SK-N-SH (cell line): Measurements from ENCODE around the gene TPCN2. TPM values are rescaled to one million over a fixed set of nuclear protein-coding genes. Genes with fewer than 3 reads are reported as not detected.

ENCODE experiments used
- CTCF ChIA-PET: fragments of 300-600, 350-600 bp; formaldehyde crosslinking; extraction: SDS; loops from one replicate; lab custom pipeline; 2021; lab: Yijun Ruan, JAX
- POLR2A ChIA-PET: fragments of 350-600 bp; sonication (Branson Sonifier 250); formaldehyde crosslinking; extraction: SDS; loops from one replicate; lab custom pipeline; 2020; ENCODE audit warnings: antibody characterized with exemption, inconsistent platforms; lab: Yijun Ruan, JAX
- DNase-seq: peaks from one replicate; pipeline ENCODE4 v3.0.0; 2012
- H2AFZ ChIP-seq: fragments of 200-600 bp; sonication (generic); 2 replicates; pipeline ENCODE4 v1.8.1; 2016; ENCODE audit warnings: antibody characterized with exemption, mild to moderate bottlenecking, low read depth
- H3F3A ChIP-seq: fragments of 200-600 bp; sonication (generic); replicated peaks from 2 replicates; pipeline ENCODE3; 2016; ENCODE audit warnings: antibody characterized with exemption, mild to moderate bottlenecking; ENCODE audit not compliant: insufficient read depth
- H3K27ac ChIP-seq, 2 experiments: fragments of 200-500 bp in 1 of 2; fragments of 200-600 bp in 1 of 2; sonication (Bioruptor generic) in 1 of 2; sonication (generic), shearing (Covaris generic) in 1 of 2; 2 replicates each; pipeline versions ENCODE4 v1.5.1 to v1.6.1; 2014 to 2016; ENCODE audit warnings: low read depth in 2 of 2, inconsistent platforms in 1 of 2, low read length in 1 of 2, mild to moderate bottlenecking in 1 of 2, mixed read lengths in 1 of 2
- H3K27me3 ChIP-seq: fragments of 200-600 bp; sonication (generic), shearing (Covaris generic); 2 replicates; pipeline ENCODE4 v1.6.1; 2016; ENCODE audit warnings: mixed run types; ENCODE audit not compliant: insufficient read depth
- H3K36me3 ChIP-seq, 2 experiments: fragments of 200-500 bp in 1 of 2; fragments of 200-600 bp in 1 of 2; sonication (Bioruptor generic) in 1 of 2; sonication (generic) in 1 of 2; replicated peaks in 1 of 2; 2 replicates each; pipeline versions ENCODE3 to v1.5.1; 2014 to 2016; ENCODE audit warnings: low read length in 1 of 2, mild to moderate bottlenecking in 1 of 2; ENCODE audit not compliant: insufficient read depth in 2 of 2, control insufficient read depth in 1 of 2
- H3K4me1 ChIP-seq, 2 experiments: fragments of 200-500 bp in 1 of 2; fragments of 200-600 bp in 1 of 2; sonication (Bioruptor generic) in 1 of 2; sonication (generic), shearing (Covaris generic) in 1 of 2; 2 replicates each; pipeline versions ENCODE4 v1.5.1 to v1.6.1; 2014 to 2016; ENCODE audit warnings: low read depth in 1 of 2, low read length in 1 of 2, mixed run types in 1 of 2; ENCODE audit not compliant: insufficient read depth in 2 of 2, control insufficient read depth in 1 of 2
- H3K4me2 ChIP-seq: fragments of 200-600 bp; sonication (generic), shearing (Covaris generic); 2 replicates; pipeline ENCODE4 v1.6.1; 2017; ENCODE audit warnings: mixed run types
- H3K4me3 ChIP-seq, 2 experiments: fragments of 200-500 bp in 1 of 2; fragments of 200-600 bp in 1 of 2; sonication (Bioruptor generic) in 1 of 2; sonication (generic), shearing (Covaris generic) in 1 of 2; 2 replicates each; pipeline versions ENCODE4 v1.5.1 to v1.8.1; 2014 to 2016; ENCODE audit warnings: low read depth in 2 of 2, inconsistent platforms in 1 of 2, low read length in 1 of 2, mild to moderate bottlenecking in 1 of 2, mixed read lengths in 1 of 2, moderate library complexity in 1 of 2
- H3K79me2 ChIP-seq: fragments of 200-600 bp; sonication (generic); 2 replicates; pipeline ENCODE4 v1.8.1; 2017; ENCODE audit warnings: mild to moderate bottlenecking; ENCODE audit not compliant: insufficient read depth
- H3K9ac ChIP-seq: fragments of 200-600 bp; sonication (generic); 2 replicates; pipeline ENCODE4 v1.6.1; 2017; ENCODE audit warnings: mixed run types
- H3K9me2 ChIP-seq: fragments of 200-600 bp; sonication (generic); 2 replicates; pipeline ENCODE4 v1.6.1; 2017; ENCODE audit warnings: mixed run types
- H3K9me3 ChIP-seq: fragments of 200-600 bp; sonication (generic); 2 replicates; pipeline ENCODE4 v1.6.1; 2017; ENCODE audit warnings: mixed run types, mild to moderate bottlenecking, moderate library complexity
- H4K20me1 ChIP-seq: fragments of 200-600 bp; sonication (generic); 2 replicates; pipeline ENCODE4 v1.6.1; 2017; ENCODE audit warnings: mild to moderate bottlenecking, mixed run types; ENCODE audit not compliant: insufficient read depth
- CHD2 ChIP-seq: fragments of 150-350 bp; IDR thresholded peaks from 2 replicates; pipeline ENCODE4 v1.6.1; 2018; ENCODE audit warnings: low read length; ENCODE audit not compliant: partially characterized antibody
- ELF1 ChIP-seq: IDR thresholded peaks from 2 replicates; pipeline ENCODE4 v1.4.0; 2012
- EP300 ChIP-seq, 2 experiments: IDR thresholded peaks; 2 replicates each; pipeline versions ENCODE4 v1.4.0 to v1.6.1; 2012; ENCODE audit warnings: borderline replicate concordance in 1 of 2, low read depth in 1 of 2, low read length in 1 of 2
- EZH2phosphoT487 ChIP-seq: fragments of 200-600 bp; sonication (generic); IDR thresholded peaks from 2 replicates; pipeline ENCODE4 v1.6.1; 2017; ENCODE audit warnings: low read depth, mixed run types, mild to moderate bottlenecking, antibody characterized with exemption, moderate library complexity, borderline replicate concordance
- FOSL2 ChIP-seq: IDR thresholded peaks from 2 replicates; pipeline ENCODE4 v1.4.0; 2012; ENCODE audit warnings: low read depth, mild to moderate bottlenecking, moderate library complexity, borderline replicate concordance
- FOXJ3 ChIP-seq: sonication (generic); formaldehyde crosslinking; IDR thresholded peaks from 2 replicates; pipeline ENCODE4 v1.5.1; 2020; ENCODE audit warnings: mild to moderate bottlenecking, missing genetic modification reagents
- FOXM1 ChIP-seq: IDR thresholded peaks from 2 replicates; pipeline ENCODE4 v1.4.0; 2012; ENCODE audit warnings: low read depth, mild to moderate bottlenecking
- GABPA ChIP-seq: IDR thresholded peaks from 2 replicates; pipeline ENCODE4 v1.4.0; 2012; ENCODE audit warnings: low read depth, mild to moderate bottlenecking
- JUND ChIP-seq: IDR thresholded peaks from 2 replicates; pipeline ENCODE4 v1.4.0; 2012
- MEF2A ChIP-seq: IDR thresholded peaks from 2 replicates; pipeline ENCODE4 v1.4.0; 2012; ENCODE audit warnings: low read depth, borderline replicate concordance
- NFIC ChIP-seq: IDR thresholded peaks from 2 replicates; pipeline ENCODE4 v1.4.0; 2012; ENCODE audit warnings: borderline replicate concordance
- NRF1 ChIP-seq: IDR thresholded peaks from 2 replicates; pipeline ENCODE4 v1.6.1; 2012; ENCODE audit warnings: low read depth, mild to moderate bottlenecking, low read length
- POLR2AphosphoS5 ChIP-seq: IDR thresholded peaks from 2 replicates; pipeline ENCODE4 v1.6.1; 2012; ENCODE audit warnings: low read depth, low read length
- RCOR1 ChIP-seq: fragments of 150-350 bp; IDR thresholded peaks from 2 replicates; pipeline ENCODE4 v1.6.1; 2017; ENCODE audit warnings: antibody characterized with exemption, low read length
- RFX5 ChIP-seq: IDR thresholded peaks from 2 replicates; pipeline ENCODE4 v1.6.1; 2012; ENCODE audit warnings: mild to moderate bottlenecking, improper control_type of control experiment, low read length
- RXRA ChIP-seq: IDR thresholded peaks from 2 replicates; pipeline ENCODE4 v1.4.0; 2012; ENCODE audit warnings: low read depth, mild to moderate bottlenecking, borderline replicate concordance
- SIN3A ChIP-seq: IDR thresholded peaks from 2 replicates; pipeline ENCODE4 v1.6.1; 2012; ENCODE audit warnings: low read depth, mild to moderate bottlenecking, low read length, moderate library complexity, borderline replicate concordance
- SMC3 ChIP-seq: IDR thresholded peaks from 2 replicates; pipeline ENCODE4 v1.6.1; 2012; ENCODE audit warnings: low read depth, low read length, improper control_type of control experiment
- TAF1 ChIP-seq: IDR thresholded peaks from 2 replicates; pipeline ENCODE4 v1.6.1; 2012; ENCODE audit warnings: low read depth, mild to moderate bottlenecking, low read length, moderate library complexity, borderline replicate concordance
- TCF12 ChIP-seq: IDR thresholded peaks from 2 replicates; pipeline ENCODE4 v1.4.0; 2012
- TEAD4 ChIP-seq: IDR thresholded peaks from 2 replicates; pipeline ENCODE4 v1.4.0; 2012; ENCODE audit warnings: mild to moderate bottlenecking, borderline replicate concordance; ENCODE audit not compliant: insufficient read depth
- WGBS: methylation state at CpG from one replicate; pipeline ENCODE4 v1.1.6; 2017; ENCODE audit warnings: low lambda C conversion rate; 5-methylcytosine and 5-hydroxymethylcytosine counted together
- polyA plus RNA-seq, 3 experiments: library from polyadenylated mRNA; depleted of rRNA; stranded (reverse); fragments of >200 nt; gene quantifications; 2 replicates each; pipeline ENCODE4 v1.2.3, GENCODE V29; 2012
- TF ChIP-seq, protein P1 (sequence below): fragments of 150-350 bp; IDR thresholded peaks from 2 replicates; pipeline ENCODE4 v1.6.1; 2016; ENCODE audit warnings: mild to moderate bottlenecking, low read depth, low read length
- TF ChIP-seq, protein P2 (sequence below): IDR thresholded peaks from 2 replicates; pipeline ENCODE4 v1.4.0; 2012; ENCODE audit warnings: low read depth, borderline replicate concordance
- TF ChIP-seq, protein P3 (sequence below): IDR thresholded peaks from 2 replicates; pipeline ENCODE4 v1.6.1; 2012; ENCODE audit warnings: mild to moderate bottlenecking, low read depth, low read length, moderate library complexity

Gene TPCN2
- polyA plus RNA-seq, 1 of the 3 experiments (the other 2 are of a cell fraction), result 8.7 TPM

DNA sequence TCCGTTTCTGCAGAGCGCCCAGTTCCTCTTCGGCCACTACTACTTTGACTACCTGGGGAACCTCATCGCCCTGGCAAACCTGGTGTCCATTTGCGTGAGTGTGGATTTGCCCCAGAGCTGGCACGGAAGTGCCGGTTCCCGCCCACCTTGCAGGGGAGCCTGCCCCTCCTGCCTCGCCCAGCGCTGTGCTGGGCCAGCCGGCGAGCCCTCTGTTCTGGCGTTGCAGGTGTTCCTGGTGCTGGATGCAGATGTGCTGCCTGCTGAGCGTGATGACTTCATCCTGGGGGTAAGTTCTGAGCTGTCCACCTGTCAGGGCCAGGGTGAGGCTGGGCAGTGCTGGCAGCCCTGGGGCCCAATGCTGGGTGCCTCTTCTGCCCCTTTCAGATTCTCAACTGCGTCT lies 29.8 kb downstream of the TPCN2 start:
- no peaks in the 10 kb centered on the region for H4K20me1 ChIP-seq
- CTCF ChIA-PET, result no interaction called here
- H3K9me3 ChIP-seq, result no peaks in the 10 kb centered on the region

DNA sequence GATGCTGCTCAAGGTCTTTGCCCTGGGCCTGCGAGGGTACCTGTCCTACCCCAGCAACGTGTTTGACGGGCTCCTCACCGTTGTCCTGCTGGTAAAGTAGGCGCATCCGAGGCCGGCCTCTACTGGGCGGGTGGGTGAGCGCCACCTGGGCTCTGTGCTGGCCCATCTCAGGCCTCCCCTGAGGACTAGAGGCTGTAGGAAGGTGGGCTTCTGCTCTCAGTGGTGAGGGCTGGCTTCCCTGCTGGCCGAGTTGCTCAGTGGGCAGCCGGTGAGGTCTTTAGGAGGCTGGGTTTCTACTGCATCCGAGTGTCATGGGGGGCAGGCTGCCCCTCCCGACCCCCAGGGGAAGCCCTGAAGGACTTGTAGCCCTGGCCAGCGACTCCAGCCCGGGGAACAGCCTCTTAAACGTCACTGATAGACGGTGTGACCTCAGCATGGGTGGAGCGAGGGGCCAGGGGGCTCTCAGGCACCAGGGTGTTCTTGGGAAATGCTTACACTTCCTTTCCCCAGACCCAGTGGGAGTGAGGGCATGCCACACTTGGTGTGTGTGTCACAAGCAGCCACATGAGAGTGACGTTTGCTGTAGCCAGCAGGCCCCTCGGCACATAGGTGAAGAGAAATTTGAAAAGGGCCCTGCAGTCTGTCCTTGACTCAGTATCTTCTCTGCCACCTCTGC lies 30.3 kb downstream of the TPCN2 start:
- H3K9ac ChIP-seq, result no peak overlapping the region
- H3F3A ChIP-seq, result no peaks in the 10 kb centered on the region
- no peak overlapping the region for H3K4me2 ChIP-seq
- H3K27ac ChIP-seq, result no peak overlapping the region; a peak in 1 of 4 replicates
- H3K79me2 ChIP-seq, result no peaks in the 10 kb centered on the region
- POLR2A ChIA-PET, result no interaction called here
- H3K4me3 ChIP-seq, result no peak overlapping the region
- H2AFZ ChIP-seq, result no peak overlapping the region
- WGBS, result 93% methylated on average over 6 of the region's 20 CpGs
- TF ChIP-seq RCOR1 (no peak), SMC3 (no peak), ELF1 (no peak), SIN3A (no peak), EZH2phosphoT487 (no peak), MEF2A (no peak), JUND (no peak), FOXM1 (no peak), RFX5 (no peak), NFIC (no peak)
- TF ChIP-seq, protein P1, sequence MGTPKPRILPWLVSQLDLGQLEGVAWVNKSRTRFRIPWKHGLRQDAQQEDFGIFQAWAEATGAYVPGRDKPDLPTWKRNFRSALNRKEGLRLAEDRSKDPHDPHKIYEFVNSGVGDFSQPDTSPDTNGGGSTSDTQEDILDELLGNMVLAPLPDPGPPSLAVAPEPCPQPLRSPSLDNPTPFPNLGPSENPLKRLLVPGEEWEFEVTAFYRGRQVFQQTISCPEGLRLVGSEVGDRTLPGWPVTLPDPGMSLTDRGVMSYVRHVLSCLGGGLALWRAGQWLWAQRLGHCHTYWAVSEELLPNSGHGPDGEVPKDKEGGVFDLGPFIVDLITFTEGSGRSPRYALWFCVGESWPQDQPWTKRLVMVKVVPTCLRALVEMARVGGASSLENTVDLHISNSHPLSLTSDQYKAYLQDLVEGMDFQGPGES, result no peak
- TF ChIP-seq, protein P2, sequence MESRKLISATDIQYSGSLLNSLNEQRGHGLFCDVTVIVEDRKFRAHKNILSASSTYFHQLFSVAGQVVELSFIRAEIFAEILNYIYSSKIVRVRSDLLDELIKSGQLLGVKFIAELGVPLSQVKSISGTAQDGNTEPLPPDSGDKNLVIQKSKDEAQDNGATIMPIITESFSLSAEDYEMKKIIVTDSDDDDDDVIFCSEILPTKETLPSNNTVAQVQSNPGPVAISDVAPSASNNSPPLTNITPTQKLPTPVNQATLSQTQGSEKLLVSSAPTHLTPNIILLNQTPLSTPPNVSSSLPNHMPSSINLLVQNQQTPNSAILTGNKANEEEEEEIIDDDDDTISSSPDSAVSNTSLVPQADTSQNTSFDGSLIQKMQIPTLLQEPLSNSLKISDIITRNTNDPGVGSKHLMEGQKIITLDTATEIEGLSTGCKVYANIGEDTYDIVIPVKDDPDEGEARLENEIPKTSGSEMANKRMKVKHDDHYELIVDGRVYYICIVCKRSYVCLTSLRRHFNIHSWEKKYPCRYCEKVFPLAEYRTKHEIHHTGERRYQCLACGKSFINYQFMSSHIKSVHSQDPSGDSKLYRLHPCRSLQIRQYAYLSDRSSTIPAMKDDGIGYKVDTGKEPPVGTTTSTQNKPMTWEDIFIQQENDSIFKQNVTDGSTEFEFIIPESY, result no peak
- peaks cover 0 to 8% of the 10 kb centered on the region in 2 experiments; a peak in 2 of 4 replicates for H3K4me1 ChIP-seq
- peaks cover 0 to 17% of the 10 kb centered on the region in 2 experiments for H3K36me3 ChIP-seq
- CTCF ChIA-PET, result interaction anchor here (1.5 kb wide), 1 partner anchor 35 kb away, joined by 4 read pairs; no protein-coding TSS in a partner anchor
- H4K20me1 ChIP-seq, result no peaks in the 10 kb centered on the region
- H3K27me3 ChIP-seq, result no peaks in the 10 kb centered on the region
- H3K9me3 ChIP-seq, result no peaks in the 10 kb centered on the region
- DNase-seq, result no peak
- H3K9me2 ChIP-seq, result no peaks in the 10 kb centered on the region

More for the DNA sequence above, 29.8 kb downstream of the TPCN2 start:
- Histone ChIP-seq H2AFZ (no peak overlapping the region), H3K4me1 (peaks cover 0 to 8% of the 10 kb centered on the region in 2 experiments; a peak in 2 of 4 replicates), H3K79me2 (no peaks in the 10 kb centered on the region), H3K9ac (no peak overlapping the region), H3K27ac (no peak overlapping the region), H3K27me3 (no peaks in the 10 kb centered on the region), H3K9me2 (no peaks in the 10 kb centered on the region), H3K4me3 (no peak overlapping the region), H3K4me2 (no peak overlapping the region), H3F3A (no peaks in the 10 kb centered on the region), H3K36me3 (peaks cover 0 to 17% of the 10 kb centered on the region in 2 experiments)
- POLR2A ChIA-PET, result no interaction called here
- no peak for DNase-seq
- WGBS, result 96% methylated on average over 14 of the region's 15 CpGs
- TF ChIP-seq TEAD4 (no peak), GABPA (no peak), NRF1 (no peak), TCF12 (no peak), CHD2 (no peak), FOXJ3 (CRISPR knock-in tag) (no peak), FOSL2 (no peak), FOXM1 (no peak), SIN3A (no peak), RXRA (no peak), EP300 (IDR thresholded peaks at IDR 0.05; ENCODE audit: borderline replicate concordance in 1 of 2, low read depth in 1 of 2, low read length in 1 of 2) (no peak), TAF1 (no peak), POLR2AphosphoS5 (no peak), MEF2A (no peak)
- TF ChIP-seq, protein P3, sequence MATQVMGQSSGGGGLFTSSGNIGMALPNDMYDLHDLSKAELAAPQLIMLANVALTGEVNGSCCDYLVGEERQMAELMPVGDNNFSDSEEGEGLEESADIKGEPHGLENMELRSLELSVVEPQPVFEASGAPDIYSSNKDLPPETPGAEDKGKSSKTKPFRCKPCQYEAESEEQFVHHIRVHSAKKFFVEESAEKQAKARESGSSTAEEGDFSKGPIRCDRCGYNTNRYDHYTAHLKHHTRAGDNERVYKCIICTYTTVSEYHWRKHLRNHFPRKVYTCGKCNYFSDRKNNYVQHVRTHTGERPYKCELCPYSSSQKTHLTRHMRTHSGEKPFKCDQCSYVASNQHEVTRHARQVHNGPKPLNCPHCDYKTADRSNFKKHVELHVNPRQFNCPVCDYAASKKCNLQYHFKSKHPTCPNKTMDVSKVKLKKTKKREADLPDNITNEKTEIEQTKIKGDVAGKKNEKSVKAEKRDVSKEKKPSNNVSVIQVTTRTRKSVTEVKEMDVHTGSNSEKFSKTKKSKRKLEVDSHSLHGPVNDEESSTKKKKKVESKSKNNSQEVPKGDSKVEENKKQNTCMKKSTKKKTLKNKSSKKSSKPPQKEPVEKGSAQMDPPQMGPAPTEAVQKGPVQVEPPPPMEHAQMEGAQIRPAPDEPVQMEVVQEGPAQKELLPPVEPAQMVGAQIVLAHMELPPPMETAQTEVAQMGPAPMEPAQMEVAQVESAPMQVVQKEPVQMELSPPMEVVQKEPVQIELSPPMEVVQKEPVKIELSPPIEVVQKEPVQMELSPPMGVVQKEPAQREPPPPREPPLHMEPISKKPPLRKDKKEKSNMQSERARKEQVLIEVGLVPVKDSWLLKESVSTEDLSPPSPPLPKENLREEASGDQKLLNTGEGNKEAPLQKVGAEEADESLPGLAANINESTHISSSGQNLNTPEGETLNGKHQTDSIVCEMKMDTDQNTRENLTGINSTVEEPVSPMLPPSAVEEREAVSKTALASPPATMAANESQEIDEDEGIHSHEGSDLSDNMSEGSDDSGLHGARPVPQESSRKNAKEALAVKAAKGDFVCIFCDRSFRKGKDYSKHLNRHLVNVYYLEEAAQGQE, result no peak
